Neuronal stem cell (in vitro differentiated cells): Measurements from ENCODE around the gene SIL1.
"Not testable (repeated sequence)": the region's sequence is repeated elsewhere in the genome, so short reads cannot be mapped to it uniquely, and the experiment has no call there.

Source experiments
- DNase-seq: peaks from one replicate; pipeline ENCODE4 v3.0.0-alpha.2; 2013; ENCODE audit warnings: low spot score
- H2AFZ ChIP-seq: one replicate; pipeline ENCODE4 v1.6.1; 2013; ENCODE audit warnings: mild to moderate bottlenecking, low read length, inconsistent platforms
- H2AK5ac ChIP-seq: 2 replicates; pipeline ENCODE4 v1.6.1; 2013; ENCODE audit warnings: low read depth, mild to moderate bottlenecking, inconsistent platforms, low read length, moderate library complexity, mixed read lengths
- H2BK120ac ChIP-seq: 2 replicates; pipeline ENCODE4 v1.6.1; 2013; ENCODE audit warnings: low read depth, mild to moderate bottlenecking, inconsistent platforms, low read length, moderate library complexity, mixed read lengths
- H2BK12ac ChIP-seq: one replicate; pipeline ENCODE4 v1.6.1; 2013; ENCODE audit warnings: low read length, inconsistent platforms
- H2BK15ac ChIP-seq: 2 replicates; pipeline ENCODE4 v1.6.1; 2013; ENCODE audit warnings: mild to moderate bottlenecking, low read length, inconsistent platforms, mixed read lengths
- H2BK5ac ChIP-seq: one replicate; pipeline ENCODE4 v1.6.1; 2013; ENCODE audit warnings: inconsistent platforms, mild to moderate bottlenecking, low read length, moderate library complexity
- H3K14ac ChIP-seq: one replicate; pipeline ENCODE4 v1.6.1; 2013; ENCODE audit warnings: low read length, inconsistent platforms
- H3K18ac ChIP-seq: 2 replicates; pipeline ENCODE4 v1.6.1; 2013; ENCODE audit warnings: low read length, inconsistent platforms
- H3K23ac ChIP-seq: 2 replicates; pipeline ENCODE4 v1.6.1; 2013; ENCODE audit warnings: low read depth, mild to moderate bottlenecking, mixed read lengths, low read length, inconsistent platforms; ENCODE audit not compliant: poor library complexity
- H3K27ac ChIP-seq: replicated peaks from 3 replicates; pipeline ENCODE4 v1.5.1; 2013; ENCODE audit warnings: low read length, inconsistent platforms
- H3K27me3 ChIP-seq, 3 experiments: 2 replicates each; pipeline ENCODE4 v1.6.1; 2013; ENCODE audit warnings: low read length in 3 of 3, mild to moderate bottlenecking in 2 of 3, inconsistent platforms in 1 of 3, low read depth in 1 of 3, mixed read lengths in 1 of 3, moderate library complexity in 1 of 3; ENCODE audit not compliant: control insufficient read depth in 3 of 3, insufficient read depth in 3 of 3
- H3K36me3 ChIP-seq, 2 donors: replicated peaks in 1 of 2; 2 replicates each; pipeline ENCODE4 v1.6.1; 2013; ENCODE audit warnings: low read length in 2 of 2; ENCODE audit not compliant: control insufficient read depth in 2 of 2, insufficient read depth in 2 of 2
- H3K4ac ChIP-seq: 2 replicates; pipeline ENCODE4 v1.6.1; 2013; ENCODE audit warnings: inconsistent platforms, mild to moderate bottlenecking, low read length, moderate library complexity
- H3K4me1 ChIP-seq, 2 donors: 1 replicate in 1 of 2; 2 replicates in 1 of 2; pipeline ENCODE4 v1.6.1; 2013; ENCODE audit warnings: low read length in 2 of 2, low read depth in 1 of 2; ENCODE audit not compliant: control insufficient read depth in 2 of 2, insufficient read depth in 1 of 2
- H3K4me2 ChIP-seq: one replicate; pipeline ENCODE4 v1.6.1; 2013; ENCODE audit warnings: mild to moderate bottlenecking, low read length, inconsistent platforms; ENCODE audit not compliant: insufficient read depth, poor library complexity, severe bottlenecking
- H3K4me3 ChIP-seq, 2 donors: 2 replicates each; pipeline ENCODE4 v1.5.1; 2013; ENCODE audit warnings: low read length in 2 of 2, mild to moderate bottlenecking in 2 of 2, inconsistent platforms in 1 of 2, moderate library complexity in 1 of 2
- H3K79me1 ChIP-seq: one replicate; pipeline ENCODE4 v1.6.1; 2013; ENCODE audit warnings: low read depth, mild to moderate bottlenecking, inconsistent platforms, low read length, moderate library complexity
- H3K9ac ChIP-seq: one replicate; pipeline ENCODE4 v1.6.1; 2013; ENCODE audit warnings: mild to moderate bottlenecking, low read depth, low read length, inconsistent platforms; ENCODE audit not compliant: poor library complexity
- H3K9me3 ChIP-seq, 2 donors: replicated peaks in 1 of 2; 2 replicates each; pipeline versions ENCODE3 to v1.6.1; 2013; ENCODE audit warnings: low read length in 2 of 2, mild to moderate bottlenecking in 2 of 2, inconsistent platforms in 1 of 2, low read depth in 1 of 2, mixed read lengths in 1 of 2, moderate library complexity in 1 of 2; ENCODE audit not compliant: control insufficient read depth in 2 of 2, insufficient read depth in 1 of 2
- H4K8ac ChIP-seq: one replicate; pipeline ENCODE4 v1.6.1; 2013; ENCODE audit warnings: low read depth, mild to moderate bottlenecking, inconsistent platforms, low read length, moderate library complexity
- H4K91ac ChIP-seq: one replicate; pipeline ENCODE4 v1.6.1; 2013; ENCODE audit warnings: low read length, low read depth, mild to moderate bottlenecking, inconsistent platforms; ENCODE audit not compliant: poor library complexity
- WGBS, 2 donors: extraction: QIAGEN DNeasy Blood & Tissue Kit; methylation state at CpG; one replicate each; pipeline ENCODE4 v1.1.7; 2013; ENCODE audit warnings: missing lambda C conversion rate in 2 of 2, mixed read lengths in 1 of 2; ENCODE audit not compliant: insufficient read length in 2 of 2, insufficient replicate concordance in 1 of 2; ENCODE audit errors: extremely low coverage in 2 of 2; 5-methylcytosine and 5-hydroxymethylcytosine counted together

Gene SIL1

GRCh38 chr5:139057045-139057939, 140.9 kb downstream of the SIL1 start:
- H3K27ac ChIP-seq, H3K27me3 ChIP-seq, H2BK12ac ChIP-seq, H3K4ac ChIP-seq, DNase-seq, H2AK5ac ChIP-seq, H3K36me3 ChIP-seq, H3K14ac ChIP-seq, H3K23ac ChIP-seq, H3K79me1 ChIP-seq, H2AFZ ChIP-seq, H3K9ac ChIP-seq, H4K91ac ChIP-seq, H3K4me2 ChIP-seq, H2BK15ac ChIP-seq, H2BK5ac ChIP-seq, H3K18ac ChIP-seq, H4K8ac ChIP-seq, H3K4me3 ChIP-seq, H2BK120ac ChIP-seq: not testable (repeated sequence)
- peaks cover 14 to 18% of the 10 kb centered on the region in 2 donors for H3K4me1 ChIP-seq
- peaks cover 2 to 17% of the 10 kb centered on the region in 2 donors for H3K9me3 ChIP-seq
- WGBS, 2 donors: no CpG with 5 or more reads among the region's 7 CpGs

- no peak overlapping the region for H2AK5ac ChIP-seq
- H3K4ac ChIP-seq: no peak overlapping the region
- H3K9me3 ChIP-seq: peaks cover 2 to 11% of the 10 kb centered on the region in 2 donors
- H2BK5ac ChIP-seq: no peak overlapping the region
- no peak overlapping the region for H3K9ac ChIP-seq
- H4K8ac ChIP-seq: no peak overlapping the region
- H3K36me3 ChIP-seq: peaks cover 0 to 22% of the 10 kb centered on the region in 2 donors
- H2BK120ac ChIP-seq: no peak overlapping the region
- no peak overlapping the region for H2BK12ac ChIP-seq
- no peak overlapping the region for H2BK15ac ChIP-seq
- H3K27me3 ChIP-seq: no peaks in the 10 kb centered on the region
- no peak overlapping the region for H3K4me2 ChIP-seq
- H3K23ac ChIP-seq: no peak overlapping the region
- H2AFZ ChIP-seq: no peak overlapping the region
- DNase-seq: no peak
- H3K4me3 ChIP-seq: no peak overlapping the region
- no peak overlapping the region for H3K14ac ChIP-seq
- H3K79me1 ChIP-seq: no peaks in the 10 kb centered on the region
- H4K91ac ChIP-seq: no peak overlapping the region
- no peak overlapping the region for H3K18ac ChIP-seq
- peaks cover 2 to 3% of the 10 kb centered on the region in 2 donors for H3K4me1 ChIP-seq
- no peak overlapping the region for H3K27ac ChIP-seq
These were observed 145.2 kb downstream of the SIL1 start for GRCh38 chr5:139052975-139053374.

- no peak overlapping the region for H2BK120ac ChIP-seq
- H2AK5ac ChIP-seq: no peak overlapping the region
- H3K27me3 ChIP-seq: no peaks in the 10 kb centered on the region
- H2BK12ac ChIP-seq: no peak overlapping the region
- H4K91ac ChIP-seq: no peak overlapping the region
- no CpG with 5 or more reads among the region's 3 CpGs for WGBS, 2 donors
- H2AFZ ChIP-seq: no peak overlapping the region
- H2BK5ac ChIP-seq: no peak overlapping the region
- H3K9ac ChIP-seq: no peak overlapping the region
- H3K27ac ChIP-seq: no peak overlapping the region
- no peaks in the 10 kb centered on the region for H3K79me1 ChIP-seq
- no peak overlapping the region for H3K4me2 ChIP-seq
- H3K23ac ChIP-seq: no peak overlapping the region
- H4K8ac ChIP-seq: no peak overlapping the region
- H3K14ac ChIP-seq: no peak overlapping the region
- peaks cover 2 to 3% of the 10 kb centered on the region in 2 donors for H3K4me1 ChIP-seq
- H3K36me3 ChIP-seq: peaks cover 0 to 26% of the 10 kb centered on the region in 2 donors
- no peak overlapping the region for H3K4ac ChIP-seq
- no peak overlapping the region for H2BK15ac ChIP-seq
- H3K4me3 ChIP-seq: no peak overlapping the region
- no peak overlapping the region for H3K18ac ChIP-seq
- no peak for DNase-seq
- H3K9me3 ChIP-seq: peaks cover 2 to 4% of the 10 kb centered on the region in 2 donors
These were observed 146.8 kb downstream of the SIL1 start for GRCh38 chr5:139051392-139051791.

- Histone ChIP-seq H4K91ac (no peak overlapping the region), H3K4me2 (no peak overlapping the region), H2BK5ac (no peak overlapping the region), H2AK5ac (no peak overlapping the region), H3K4ac (no peak overlapping the region), H2BK15ac (no peak overlapping the region), H3K4me3 (no peak overlapping the region), H3K9ac (no peak overlapping the region), H3K36me3 (peaks cover 0 to 26% of the 10 kb centered on the region in 2 donors), H3K23ac (no peak overlapping the region), H3K27me3 (no peaks in the 10 kb centered on the region), H3K27ac (no peak overlapping the region), H3K9me3 (peaks cover 2 to 4% of the 10 kb centered on the region in 2 donors), H2BK120ac (no peak overlapping the region), H3K4me1 (peaks cover 2 to 3% of the 10 kb centered on the region in 2 donors), H3K18ac (no peak overlapping the region), H3K14ac (no peak overlapping the region), H4K8ac (no peak overlapping the region), H3K79me1 (no peaks in the 10 kb centered on the region), H2BK12ac (no peak overlapping the region), H2AFZ (no peak overlapping the region)
- no peak for DNase-seq
These were observed 147.7 kb downstream of the SIL1 start for GRCh38 chr5:139050432-139050831.
